HL-60 (cell line): ENCODE results near the gene BICRAL.

Source experiments
- DNase-seq, 2 experiments: peaks; one replicate each; pipeline ENCODE4 v3.0.0-alpha.2; 2010 to 2020; ENCODE audit warnings: low read depth in 1 of 2, low spot score in 1 of 2
- H3K27ac ChIP-seq: fragments of 250-450 bp; sonication (Bioruptor Pico); replicated peaks from 2 replicates; pipeline ENCODE4 v1.5.1; 2020; ENCODE audit warnings: mild to moderate bottlenecking, moderate library complexity
- H3K27me3 ChIP-seq: fragments of 250-450 bp; sonication (Bioruptor Pico); 2 replicates; pipeline ENCODE4 v1.5.1; 2021; ENCODE audit warnings: mild to moderate bottlenecking, moderate library complexity; ENCODE audit not compliant: insufficient read depth, poor library complexity, severe bottlenecking
- H3K4me3 ChIP-seq: replicated peaks from 2 replicates; pipeline ENCODE4 v1.5.1; 2011; ENCODE audit warnings: mild to moderate bottlenecking, control low read depth, low read length; ENCODE audit not compliant: insufficient read depth
- CTCF ChIP-seq: IDR thresholded peaks from one replicate; pipeline ENCODE4 v1.5.1; 2011; ENCODE audit warnings: low read length, control low read depth, inconsistent platforms; ENCODE audit not compliant: insufficient read depth
- GABPA ChIP-seq: IDR thresholded peaks from 2 replicates; pipeline ENCODE4 v1.6.1; 2012; ENCODE audit warnings: low read depth
- POLR2AphosphoS5 ChIP-seq: IDR thresholded peaks from 2 replicates; pipeline ENCODE4 v1.6.1; 2012; ENCODE audit warnings: low read depth
- SPI1 ChIP-seq: IDR thresholded peaks from 2 replicates; pipeline ENCODE4 v1.6.1; 2012; ENCODE audit warnings: low read depth, mild to moderate bottlenecking, borderline replicate concordance
- TF ChIP-seq, protein P1 (sequence below): IDR thresholded peaks from 2 replicates; pipeline ENCODE4 v1.6.1; 2012; ENCODE audit warnings: low read depth; ENCODE audit not compliant: insufficient replicate concordance

Gene BICRAL

DNA sequence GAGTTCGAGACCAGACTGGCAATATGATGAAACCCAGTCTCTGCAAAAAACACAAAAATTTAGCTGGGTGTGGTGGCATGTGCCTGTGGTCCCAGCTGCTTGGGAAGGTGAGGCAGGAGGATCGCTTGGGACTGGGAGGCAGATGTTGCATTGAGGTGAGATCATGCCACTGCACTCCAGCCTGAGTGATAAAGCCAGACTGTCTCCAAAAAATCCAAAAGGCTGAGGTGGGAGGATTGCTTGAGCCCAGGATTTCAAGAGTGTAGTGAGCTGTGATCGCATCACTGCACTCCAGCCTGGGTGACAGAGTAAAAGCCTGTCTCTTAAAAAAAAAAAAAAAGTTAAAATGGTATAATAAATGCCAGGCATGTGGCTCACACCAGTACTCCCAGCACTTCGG is 132.7 kb downstream of the BICRAL start:
- H3K27ac ChIP-seq: no peak overlapping the region
- no peak for TF ChIP-seq GABPA
- TF ChIP-seq SPI1: no peak
- TF ChIP-seq, protein P1, sequence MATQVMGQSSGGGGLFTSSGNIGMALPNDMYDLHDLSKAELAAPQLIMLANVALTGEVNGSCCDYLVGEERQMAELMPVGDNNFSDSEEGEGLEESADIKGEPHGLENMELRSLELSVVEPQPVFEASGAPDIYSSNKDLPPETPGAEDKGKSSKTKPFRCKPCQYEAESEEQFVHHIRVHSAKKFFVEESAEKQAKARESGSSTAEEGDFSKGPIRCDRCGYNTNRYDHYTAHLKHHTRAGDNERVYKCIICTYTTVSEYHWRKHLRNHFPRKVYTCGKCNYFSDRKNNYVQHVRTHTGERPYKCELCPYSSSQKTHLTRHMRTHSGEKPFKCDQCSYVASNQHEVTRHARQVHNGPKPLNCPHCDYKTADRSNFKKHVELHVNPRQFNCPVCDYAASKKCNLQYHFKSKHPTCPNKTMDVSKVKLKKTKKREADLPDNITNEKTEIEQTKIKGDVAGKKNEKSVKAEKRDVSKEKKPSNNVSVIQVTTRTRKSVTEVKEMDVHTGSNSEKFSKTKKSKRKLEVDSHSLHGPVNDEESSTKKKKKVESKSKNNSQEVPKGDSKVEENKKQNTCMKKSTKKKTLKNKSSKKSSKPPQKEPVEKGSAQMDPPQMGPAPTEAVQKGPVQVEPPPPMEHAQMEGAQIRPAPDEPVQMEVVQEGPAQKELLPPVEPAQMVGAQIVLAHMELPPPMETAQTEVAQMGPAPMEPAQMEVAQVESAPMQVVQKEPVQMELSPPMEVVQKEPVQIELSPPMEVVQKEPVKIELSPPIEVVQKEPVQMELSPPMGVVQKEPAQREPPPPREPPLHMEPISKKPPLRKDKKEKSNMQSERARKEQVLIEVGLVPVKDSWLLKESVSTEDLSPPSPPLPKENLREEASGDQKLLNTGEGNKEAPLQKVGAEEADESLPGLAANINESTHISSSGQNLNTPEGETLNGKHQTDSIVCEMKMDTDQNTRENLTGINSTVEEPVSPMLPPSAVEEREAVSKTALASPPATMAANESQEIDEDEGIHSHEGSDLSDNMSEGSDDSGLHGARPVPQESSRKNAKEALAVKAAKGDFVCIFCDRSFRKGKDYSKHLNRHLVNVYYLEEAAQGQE: no peak
- TF ChIP-seq POLR2AphosphoS5: no peak
- TF ChIP-seq CTCF: no peak
- H3K27me3 ChIP-seq: no peaks in the 10 kb centered on the region
- DNase-seq: no peak
- no peak overlapping the region for H3K4me3 ChIP-seq

DNA sequence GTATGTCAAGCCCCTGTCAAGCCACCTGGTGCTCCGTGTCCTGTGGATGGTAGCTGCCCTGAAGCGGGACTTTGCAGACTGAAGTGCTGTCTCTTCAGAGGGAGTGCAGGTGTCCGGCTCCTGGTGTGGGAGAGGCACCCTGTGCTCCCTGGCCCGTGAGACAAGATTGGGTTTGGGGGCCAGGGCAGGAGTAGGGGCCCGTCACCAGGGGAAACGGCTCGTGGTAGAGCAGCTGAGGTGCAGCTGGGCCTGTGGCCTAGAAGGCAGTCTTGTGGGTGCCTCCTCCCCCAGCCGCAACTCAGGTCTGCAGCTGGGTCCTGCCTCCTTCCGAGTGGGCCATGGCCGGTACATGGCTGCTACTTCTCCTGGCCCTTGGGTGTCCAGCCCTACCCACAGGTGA is 133.9 kb downstream of the BICRAL start, which contains the start of gene PTCRA:
Gene PTCRA (plus strand): TSS at position 322 of the 400 bp plus-strand sequence. CDS start 17 bp downstream, at position 339.
- no peak for DNase-seq
- no peak for TF ChIP-seq GABPA
- TF ChIP-seq POLR2AphosphoS5: no peak

GRCh38 chr6:42916288-42916687 is 134.4 kb downstream of the BICRAL start:
- Histone ChIP-seq H3K27ac (no peak overlapping the region), H3K27me3 (no peaks in the 10 kb centered on the region), H3K4me3 (no peak overlapping the region)
- TF ChIP-seq, protein P1: no peak
- TF ChIP-seq POLR2AphosphoS5 (no peak), GABPA (no peak), SPI1 (no peak), CTCF (no peak)
- DNase-seq: no peak

More for the DNA sequence above, 133.9 kb downstream of the BICRAL start, which contains the start of gene PTCRA:
- Histone ChIP-seq H3K4me3 (no peak within 1 kb of the TSS), H3K27me3 (no peaks in the 10 kb centered on the region), H3K27ac (no peak within 1 kb of the TSS)
